Activated T-helper 1 cell treated with anti-CD3 and anti-CD28 coated beads, Interleukin-2, amount 50 U/mL, for 16 hours (primary cell): Measurements from ENCODE around the gene PKD1L1.

Experiments used
- DNase-seq, 2 donors: peaks; one replicate each; pipeline ENCODE4 v3.0.0-alpha.2; 2020; ENCODE audit warnings: low read depth in 1 of 2, low spot score in 1 of 2

Gene PKD1L1

DNA sequence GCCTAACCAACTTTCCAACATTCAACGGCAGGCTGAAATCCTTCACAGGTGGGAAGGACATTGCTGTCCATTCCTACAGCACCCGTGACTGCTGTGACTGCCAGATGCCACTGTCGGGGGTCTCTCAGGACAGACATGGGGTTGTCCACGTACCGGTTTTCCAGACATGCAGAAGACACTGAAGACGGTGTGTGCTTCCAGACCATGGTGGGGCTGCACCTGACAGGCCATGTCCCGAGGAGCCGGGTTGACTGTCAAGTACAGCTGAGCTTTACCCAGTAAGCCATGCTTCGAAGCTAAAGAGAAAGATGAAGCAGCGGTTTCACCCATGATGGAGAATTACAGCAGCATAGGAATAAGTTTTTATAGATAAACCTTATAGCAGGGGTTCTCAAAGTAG, 70.9 kb downstream of the PKD1L1 start:
- no peak for DNase-seq

DNA sequence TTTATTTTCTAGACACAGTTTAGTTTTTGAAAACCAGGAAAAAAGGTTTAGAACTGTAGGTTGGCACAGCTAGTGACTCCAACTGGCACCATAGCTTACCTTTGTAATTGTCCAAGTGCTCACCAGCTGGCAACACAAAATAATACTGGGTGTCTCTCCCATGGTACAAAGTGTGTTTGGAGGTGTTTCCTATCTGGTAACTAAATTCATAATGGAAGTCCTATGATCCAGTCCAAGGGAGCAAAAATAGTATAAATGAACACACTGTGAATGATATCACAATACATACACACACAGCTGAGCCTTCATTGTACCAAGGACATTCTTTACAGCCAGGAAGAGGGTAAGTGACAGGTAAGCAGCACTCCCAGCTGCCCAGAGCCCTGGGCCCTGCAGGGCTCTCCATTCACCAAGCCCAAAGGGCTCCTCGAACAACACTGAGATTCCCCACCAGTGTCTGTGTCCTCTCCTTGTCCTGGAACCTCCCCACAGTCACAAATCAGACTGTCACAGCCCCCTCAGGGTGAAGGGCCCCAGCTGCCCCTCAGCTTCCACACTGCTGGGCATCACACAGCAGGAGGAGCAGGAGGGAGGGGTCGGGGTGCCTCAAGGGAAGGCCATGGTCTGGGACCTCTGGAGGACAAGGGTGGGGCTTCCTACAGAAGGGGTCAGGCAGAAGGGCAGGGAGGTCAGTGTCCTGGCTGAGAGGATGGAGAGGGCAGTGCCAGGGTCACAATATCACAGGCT, 72.1 kb downstream of the PKD1L1 start:
- DNase-seq, result no peak

DNA sequence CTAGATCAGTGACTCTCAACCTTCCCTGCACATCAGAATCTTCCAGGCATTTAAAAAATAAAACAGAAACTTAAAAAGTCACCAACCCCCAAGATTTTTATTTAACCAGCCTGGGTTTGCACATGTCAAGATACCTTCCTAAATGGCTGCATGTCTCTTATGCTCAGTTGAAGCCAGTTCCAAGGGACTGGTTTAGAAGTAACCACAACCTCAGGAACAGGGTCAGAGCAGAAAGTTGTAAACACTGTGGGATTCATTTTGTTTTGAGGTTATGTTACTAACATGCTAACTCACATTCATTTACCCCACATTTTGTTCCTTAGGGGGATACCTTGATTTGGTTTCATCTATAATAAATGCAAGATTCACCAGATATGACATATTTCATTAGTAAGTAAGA, 72.9 kb downstream of the PKD1L1 start:
- DNase-seq, result no peak

DNA sequence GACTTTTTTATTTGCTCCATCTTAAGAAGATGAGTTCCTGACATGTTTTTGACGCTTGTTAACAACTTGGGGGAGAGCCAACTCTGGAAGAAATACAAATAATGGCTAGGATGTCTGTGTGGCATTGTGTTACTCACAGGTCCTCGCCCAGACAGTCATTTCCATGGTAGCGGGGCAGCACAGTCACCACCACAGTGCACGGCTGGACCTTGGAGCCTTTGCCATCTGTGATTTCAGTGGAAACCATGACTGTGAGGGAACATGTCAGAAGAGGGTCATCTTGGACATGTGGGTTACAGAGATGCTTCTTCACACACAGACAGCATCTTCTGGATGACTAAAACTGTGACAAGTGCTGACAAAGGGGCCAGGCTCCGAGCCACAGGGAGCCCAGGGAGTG, 74.5 kb downstream of the PKD1L1 start:
- DNase-seq, result no peak

DNA sequence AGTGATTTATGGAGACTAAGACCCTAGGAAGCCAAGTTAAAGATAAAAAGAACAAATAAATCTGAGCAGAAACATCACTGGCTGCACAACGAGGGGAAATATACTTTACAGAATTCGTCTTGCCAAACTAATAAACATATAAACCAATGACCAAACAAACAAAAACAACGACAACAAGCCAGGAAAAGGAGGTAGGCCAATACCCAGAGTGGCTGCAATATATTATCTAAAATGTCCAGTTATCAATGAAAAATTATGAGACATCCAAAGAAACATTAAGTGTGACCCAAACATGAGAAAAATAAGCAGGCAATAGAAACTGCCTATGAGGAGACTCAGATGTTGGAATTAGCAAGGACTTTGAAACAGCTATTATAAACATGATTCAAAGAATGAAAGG, 81.0 kb downstream of the PKD1L1 start:
- DNase-seq, result no peak

DNA sequence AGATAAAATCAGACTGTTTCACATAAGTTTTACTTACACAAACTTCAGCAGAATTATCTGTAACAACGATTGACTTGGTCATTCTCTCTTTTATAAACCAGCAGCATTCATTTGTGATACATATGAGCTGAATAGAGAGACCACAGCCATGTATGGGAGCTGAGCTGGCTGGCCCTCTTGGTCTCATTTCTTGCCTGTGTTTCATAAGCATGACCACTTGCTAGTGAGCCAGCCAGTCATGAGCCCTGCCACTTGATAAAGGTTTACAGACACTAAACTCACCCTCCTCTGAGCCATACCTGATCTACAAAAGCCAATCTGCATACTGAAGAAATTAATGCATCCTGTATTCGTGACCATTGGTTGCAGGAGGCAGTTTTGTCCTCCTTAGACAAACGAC, 82.1 kb downstream of the PKD1L1 start:
- DNase-seq, result no peak

DNA sequence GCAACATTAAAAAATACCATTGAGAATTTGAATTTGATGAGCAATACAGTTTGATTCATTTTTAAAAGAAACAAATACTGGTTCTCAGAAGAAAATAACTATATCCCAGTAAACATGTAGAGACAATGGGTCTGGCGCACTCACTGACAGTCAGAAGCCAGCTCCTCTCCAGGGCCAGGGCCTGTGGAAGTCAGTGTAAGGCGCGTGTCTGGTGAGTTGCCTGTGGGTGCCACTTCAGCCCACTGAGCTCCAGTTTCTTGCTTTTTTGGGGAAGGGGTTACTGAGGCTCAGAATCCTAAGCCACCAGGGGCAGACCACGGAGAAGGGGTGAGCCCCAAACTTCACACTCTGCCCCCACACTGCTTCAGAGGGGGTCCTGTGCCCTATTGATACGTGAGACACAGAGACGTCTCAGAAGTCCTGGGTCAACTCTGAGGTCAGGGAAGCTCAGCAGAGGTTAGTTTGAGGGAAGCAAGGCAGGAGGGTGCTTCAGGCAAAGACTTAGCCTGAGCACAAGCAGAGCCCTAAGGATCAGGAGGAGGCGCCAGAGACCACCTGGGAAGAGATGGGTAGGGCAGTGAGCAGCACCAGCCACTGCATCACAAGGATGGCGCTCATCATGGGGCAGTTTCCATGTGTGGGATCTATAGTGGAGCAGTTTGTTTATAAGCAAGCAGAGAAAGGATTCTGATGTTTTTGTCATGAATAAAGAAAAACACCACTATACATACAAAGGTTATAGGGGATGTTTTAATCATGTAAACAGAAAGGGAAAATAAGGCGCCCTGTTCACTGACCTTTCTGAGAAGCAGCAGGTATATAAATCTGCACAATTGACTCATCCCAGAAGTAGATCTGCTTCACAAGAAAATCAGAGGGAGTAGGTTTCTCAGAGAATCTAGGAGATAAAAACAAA, 95.7 kb downstream of the PKD1L1 start:
- DNase-seq, result no peak

DNA sequence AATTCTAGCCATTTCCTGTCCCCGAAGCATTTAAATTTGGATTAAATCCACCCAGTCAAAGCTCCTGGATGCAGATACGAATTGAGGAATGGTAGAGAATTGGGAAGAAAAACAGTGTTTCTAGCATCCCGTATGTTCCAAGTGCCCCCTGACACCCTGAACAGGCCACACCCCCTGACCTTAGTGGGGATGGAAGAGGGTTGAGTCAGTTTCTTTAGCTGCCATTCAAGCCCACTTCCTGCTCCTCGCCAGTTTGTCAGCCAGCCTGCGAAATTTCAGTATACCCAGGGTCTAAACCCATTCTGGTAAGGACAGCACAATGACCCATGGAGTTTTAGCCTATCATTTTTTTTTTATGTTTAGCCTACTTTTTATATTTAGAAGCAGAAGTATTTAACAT, 101.1 kb downstream of the PKD1L1 start:
- no peak for DNase-seq

DNA sequence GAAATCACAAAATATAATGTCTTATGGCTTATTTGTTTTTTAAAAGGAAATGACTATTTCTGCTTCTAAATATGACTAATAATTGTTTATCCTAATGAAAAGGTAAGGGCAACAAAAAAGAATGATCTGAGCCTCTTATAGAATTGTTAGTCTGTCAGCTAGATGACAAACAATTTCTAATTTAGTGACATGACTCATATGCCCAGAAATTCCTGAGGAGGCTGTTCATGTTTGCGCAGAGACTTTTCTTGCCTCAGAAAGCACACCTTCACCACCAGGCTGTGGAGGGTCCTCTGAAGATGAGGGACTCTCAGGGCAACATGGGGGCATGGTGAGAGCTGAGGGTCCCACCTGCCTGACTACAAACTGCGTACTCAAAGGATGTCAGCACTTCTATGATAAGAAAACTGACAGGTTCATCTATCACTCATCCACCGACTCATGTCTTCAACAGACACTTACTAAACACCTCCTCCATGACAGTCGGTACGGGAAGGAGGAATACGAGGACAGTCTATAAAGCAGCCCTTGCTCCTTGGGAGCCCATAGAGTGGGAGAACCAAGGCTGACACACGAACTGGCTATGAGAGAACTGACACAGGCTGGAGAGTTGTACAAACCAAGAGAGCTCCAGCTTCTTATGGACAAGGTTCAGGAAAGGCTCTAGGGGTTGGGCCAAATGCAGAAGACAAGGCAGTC, 102.0 kb downstream of the PKD1L1 start:
- DNase-seq, result no peak

DNA sequence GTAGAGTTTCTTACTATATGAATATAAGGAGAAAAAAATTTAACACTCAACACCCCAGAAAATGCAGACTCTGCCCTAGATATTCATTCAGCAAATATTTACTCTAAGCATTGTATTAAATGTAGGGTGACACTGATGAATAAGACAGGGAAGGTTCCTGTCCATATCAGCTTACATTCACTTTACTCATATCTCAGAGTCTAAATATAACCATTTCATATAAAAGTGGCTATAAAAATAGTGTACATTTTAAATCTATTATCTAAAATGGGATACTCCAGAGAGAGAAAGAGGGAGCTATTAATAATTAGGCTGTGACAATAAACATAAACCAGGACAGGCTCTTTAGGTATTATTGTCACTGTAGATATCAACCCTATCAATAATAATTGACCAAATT, 104.0 kb downstream of the PKD1L1 start:
- no peak for DNase-seq

DNA sequence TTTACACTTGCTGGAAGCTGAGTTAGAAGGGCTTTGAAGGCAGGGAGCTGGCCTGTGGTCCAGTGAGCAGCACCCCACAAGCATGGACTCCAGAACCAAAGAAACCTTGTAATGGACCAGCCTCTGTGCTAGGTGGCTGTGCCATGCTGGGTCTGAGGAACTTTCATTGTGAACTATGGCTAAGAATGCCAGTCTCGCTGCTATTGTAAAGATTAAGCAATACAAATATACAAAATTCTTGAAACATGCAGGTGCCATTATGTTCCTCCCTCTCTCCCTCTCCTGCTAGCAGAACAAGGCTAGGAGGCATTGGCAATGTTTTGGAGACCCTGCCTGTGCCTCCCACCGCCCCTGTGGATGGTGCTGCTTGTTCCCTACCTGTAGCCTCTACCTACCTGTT, 105.0 kb downstream of the PKD1L1 start:
- no peak for DNase-seq

DNA sequence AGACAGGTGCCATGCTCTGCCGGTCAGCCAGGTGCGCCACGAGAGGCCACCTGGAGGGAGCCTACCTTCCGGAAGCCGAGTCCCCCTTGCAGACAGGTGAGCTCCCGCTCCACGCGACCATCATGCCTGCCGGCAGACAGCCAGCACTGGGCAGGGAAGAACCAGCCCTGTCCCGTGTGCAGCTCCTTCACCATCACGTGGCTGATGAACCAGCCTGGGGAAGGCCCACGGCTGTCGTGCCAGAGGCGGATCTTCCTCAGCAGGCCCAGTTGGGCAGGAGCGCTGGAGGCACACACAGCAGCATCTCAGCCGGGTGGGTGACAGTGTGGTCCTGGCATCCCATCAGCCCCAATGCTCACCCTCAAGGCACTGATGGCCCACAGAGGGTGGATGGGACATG, 108.9 kb downstream of the PKD1L1 start:
- DNase-seq, result no peak

DNA sequence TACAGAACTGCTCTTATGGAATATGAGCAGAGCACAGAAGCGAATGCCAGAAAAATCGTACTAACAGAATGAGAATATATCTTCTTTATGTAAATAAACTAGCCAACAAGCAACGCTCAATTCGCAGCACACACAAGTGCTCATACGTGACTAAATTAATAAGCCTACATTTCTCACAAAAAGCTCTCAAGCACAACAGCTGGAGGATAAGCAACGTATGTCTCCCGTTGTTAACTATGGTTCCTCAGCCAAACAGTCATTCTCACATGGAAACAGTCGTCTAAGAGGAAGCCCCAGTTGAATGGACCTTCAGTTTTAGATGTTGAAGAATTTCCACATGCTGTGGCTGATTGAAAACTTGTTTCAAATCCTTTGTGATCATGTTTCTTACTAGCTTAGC, 110.4 kb downstream of the PKD1L1 start:
- DNase-seq, result no peak

DNA sequence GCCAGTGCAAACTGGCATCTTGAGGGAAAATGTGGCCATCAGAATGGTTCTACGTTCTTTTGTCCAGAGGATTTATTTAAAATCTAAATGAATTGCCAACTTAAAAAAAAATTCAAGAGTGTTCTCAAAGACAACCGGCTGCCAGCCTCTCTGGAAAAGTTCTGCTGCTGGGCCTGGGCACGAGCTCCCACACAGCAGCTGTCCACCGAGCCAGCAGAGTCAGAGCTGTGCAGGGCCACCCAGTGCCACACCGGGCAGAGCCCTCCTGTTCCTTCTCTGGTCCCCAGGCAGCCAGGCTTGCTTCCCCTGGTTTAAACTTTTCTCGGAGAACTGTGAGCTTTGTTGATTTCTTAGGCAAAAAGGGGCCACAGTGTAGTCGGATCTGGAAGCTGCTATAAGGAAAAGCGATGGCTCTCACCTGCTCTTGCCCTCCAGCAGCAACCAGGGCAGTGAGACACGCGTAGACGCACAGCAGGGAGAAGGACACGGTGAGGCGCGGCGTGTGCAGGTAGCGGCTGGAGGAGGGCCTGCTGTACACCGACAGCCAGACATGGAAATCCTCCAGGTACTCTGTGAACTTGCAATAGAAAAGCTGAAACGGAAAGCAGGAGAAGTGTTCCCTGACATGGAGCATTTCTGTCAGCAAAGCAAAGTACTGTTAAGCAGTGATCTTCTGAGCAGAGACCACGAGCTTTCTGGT, 111.6 kb downstream of the PKD1L1 start:
- no peak for DNase-seq

DNA sequence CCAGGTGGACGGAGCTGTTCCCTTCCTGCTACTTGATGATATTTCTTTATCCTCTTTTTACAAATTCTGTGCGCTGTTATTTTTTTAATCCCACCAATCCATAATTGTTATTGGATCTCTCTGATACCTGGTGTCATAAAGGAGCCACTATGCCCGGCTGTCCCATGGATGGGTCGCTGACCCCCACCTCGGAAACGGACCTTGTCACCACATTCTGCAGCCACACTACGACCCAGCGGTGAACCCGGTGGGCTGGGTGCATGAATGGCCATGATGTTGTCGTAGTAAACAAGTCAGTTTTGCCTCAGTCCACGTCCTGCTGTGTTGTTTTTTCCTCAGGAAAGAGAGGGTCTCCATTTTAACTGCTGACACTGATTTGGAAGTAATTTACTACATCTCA, 112.2 kb downstream of the PKD1L1 start:
- DNase-seq, result no peak

DNA sequence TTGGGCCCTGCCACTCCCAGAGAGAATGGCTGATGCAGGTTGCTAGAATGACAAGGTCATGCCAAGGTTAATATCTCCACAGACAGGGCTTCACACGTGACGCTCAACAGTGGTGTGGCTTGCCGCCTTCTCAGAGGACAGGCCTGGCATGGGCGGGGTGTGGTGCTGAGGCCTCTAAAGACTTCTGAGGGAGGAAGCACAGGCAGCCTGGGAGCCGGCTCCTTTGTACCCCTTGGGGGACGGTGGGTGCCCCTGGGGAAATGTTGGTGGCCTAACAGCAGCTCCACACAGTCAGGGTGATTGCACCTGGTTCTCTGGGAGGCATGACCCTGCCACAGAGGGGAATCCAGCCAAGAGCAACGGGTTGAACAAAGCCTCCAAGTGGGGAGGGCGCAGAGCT, 115.1 kb downstream of the PKD1L1 start:
- DNase-seq, result no peak

DNA sequence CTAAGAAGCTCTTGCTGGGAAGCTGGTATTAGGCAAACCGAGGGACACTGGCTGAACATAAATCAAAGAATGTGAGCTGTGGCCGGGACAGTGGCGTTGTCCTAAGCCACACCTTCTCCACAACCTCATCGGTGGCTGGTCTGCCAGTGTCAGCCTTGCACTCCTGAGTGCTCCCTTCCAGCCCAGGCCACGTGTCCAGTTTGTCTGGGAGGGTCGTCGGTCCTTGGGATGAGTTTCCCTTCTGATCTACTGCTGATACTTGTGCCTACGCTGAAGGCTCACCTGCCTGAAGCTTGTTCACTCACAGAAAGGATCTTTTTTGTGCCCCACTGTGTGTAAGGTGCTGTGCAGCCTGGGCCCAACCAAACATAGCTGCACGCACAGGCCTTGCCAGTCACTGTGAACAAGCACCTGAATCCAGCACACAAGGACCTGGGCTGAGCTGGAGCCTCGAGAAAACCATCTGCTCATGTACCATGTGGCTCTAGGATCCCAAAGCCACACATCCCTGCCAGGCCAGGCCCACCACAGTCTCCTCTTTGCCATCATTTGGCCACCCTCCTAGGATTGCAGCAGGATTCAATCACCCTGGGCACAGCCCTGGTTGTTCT, 116.1 kb downstream of the PKD1L1 start:
- DNase-seq, result no peak

DNA sequence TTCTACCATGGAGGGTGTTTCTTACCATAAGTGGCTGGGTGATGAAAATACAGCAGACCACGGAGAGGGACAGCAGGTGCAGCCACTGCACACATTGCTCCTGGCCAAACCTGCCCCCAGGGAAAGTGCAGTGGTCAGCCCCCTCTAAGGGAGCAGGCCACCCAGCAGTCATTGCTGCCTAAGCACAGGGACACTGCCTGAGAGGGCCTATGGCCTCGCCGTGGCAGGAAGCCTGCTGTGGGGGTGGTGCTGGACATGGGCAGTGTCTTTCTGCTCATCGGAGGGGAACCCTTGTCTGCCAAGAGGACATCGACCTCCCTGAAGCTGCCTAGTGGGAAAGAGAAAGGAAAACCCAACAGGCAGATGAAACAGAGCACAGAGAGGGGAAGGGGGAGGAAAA, 118.3 kb downstream of the PKD1L1 start:
- no peak for DNase-seq

DNA sequence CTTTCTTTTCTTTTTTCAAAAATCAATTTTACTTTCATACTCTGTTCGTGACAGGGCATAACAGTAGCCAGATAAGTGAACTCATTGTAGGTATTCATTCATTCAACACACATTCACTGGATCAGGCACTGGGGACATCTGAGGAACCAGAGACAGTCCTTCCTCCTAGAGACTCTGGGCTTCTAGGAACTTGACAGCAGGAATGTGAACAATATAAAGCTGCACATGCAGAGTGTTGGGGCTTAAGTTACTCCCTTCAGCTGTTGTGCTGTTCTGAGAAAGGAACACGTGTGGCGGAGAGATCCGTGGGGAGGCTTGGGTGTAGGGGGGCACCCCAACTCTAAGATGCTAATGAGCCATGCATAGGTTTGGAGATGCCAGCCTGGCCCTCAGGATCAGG, 120.4 kb downstream of the PKD1L1 start:
- no peak for DNase-seq

DNA sequence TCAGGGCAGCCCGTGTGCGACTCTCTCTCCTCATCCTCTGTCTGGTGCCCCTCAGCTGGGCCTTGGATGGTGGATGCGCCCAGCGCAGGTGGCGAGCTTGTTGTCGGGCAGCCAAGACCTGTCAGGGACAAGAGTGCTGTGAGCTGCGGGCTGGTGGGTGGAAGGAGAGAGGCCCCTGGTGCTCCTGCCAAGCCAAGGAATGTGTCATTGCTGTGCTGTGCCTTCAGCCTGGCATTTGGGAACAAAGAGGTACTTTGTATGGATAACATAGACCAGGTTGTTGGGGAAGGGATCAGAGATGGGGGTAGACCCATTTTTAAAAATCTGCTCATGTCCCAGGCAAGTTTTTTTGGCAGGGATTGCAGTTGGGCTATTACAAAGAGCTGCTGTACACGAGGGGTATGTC, 120.9 kb downstream of the PKD1L1 start:
- DNase-seq, result no peak

DNA sequence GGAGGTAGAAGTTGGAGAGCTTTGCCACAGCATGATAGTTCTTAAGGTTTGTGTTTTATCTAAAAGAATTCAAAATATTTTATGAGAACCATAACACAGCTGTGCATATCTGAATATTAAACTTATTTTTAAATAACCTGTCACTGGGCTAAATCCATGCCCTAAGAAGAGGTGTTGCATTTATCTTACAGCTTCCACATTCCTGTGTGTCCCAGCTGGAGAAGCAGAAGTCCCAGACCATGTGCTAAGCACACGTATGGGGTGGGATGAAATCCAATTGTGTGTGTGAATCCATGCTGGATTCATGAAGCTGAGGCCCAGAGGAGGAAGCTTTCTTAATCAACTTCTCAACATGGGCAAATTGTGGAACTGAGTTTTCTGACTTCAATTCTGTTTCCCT, 121.5 kb downstream of the PKD1L1 start:
- no peak for DNase-seq
